Gastrocnemius medialis (tissue), 4 donors: ENCODE results near the gene PDXK.

Source experiments
- CTCF ChIP-seq, 5 experiments: fragments of 450-650 bp in 3 of 5; fragments of 200-600 bp in 2 of 5; sonication (generic) in 2 of 5; IDR thresholded peaks in 4 of 5; conservative IDR thresholded peaks in 1 of 5; 1 replicate in 4 of 5; 2 replicates in 1 of 5; pipeline ENCODE4 v1.5.1; 2016 to 2019; ENCODE audit warnings: antibody characterized with exemption in 5 of 5, mild to moderate bottlenecking in 3 of 5, moderate library complexity in 3 of 5
- POLR2A ChIP-seq, 2 donors: fragments of 450-650 bp; IDR thresholded peaks; one replicate each; pipeline ENCODE4 v1.6.1; 2017; ENCODE audit warnings: antibody characterized with exemption in 2 of 2, mild to moderate bottlenecking in 2 of 2, moderate library complexity in 2 of 2

GRCh38 chr21:43744725-43745124 lies 25.8 kb downstream of the PDXK start:
- no peak for TF ChIP-seq POLR2A (IDR thresholded peaks at IDR 0.05)
- TF ChIP-seq CTCF (IDR thresholded peaks at IDR 0.05 in 4 of 5, conservative IDR thresholded peaks at IDR 0.05 in 1 of 5): no peak
